OCI-LY1 (cell line): ENCODE measurements around the gene RECK.

ENCODE experiments used
- H2AFZ ChIP-seq: fragments of 200-600 bp; sonication (generic), shearing (Covaris generic); 2 replicates; pipeline ENCODE4 v1.6.0; 2014; ENCODE audit warnings: antibody characterized with exemption, mild to moderate bottlenecking, low read length
- H3F3A ChIP-seq: fragments of 200-600 bp; sonication (generic), shearing (Covaris generic); 2 replicates; pipeline ENCODE4 v1.6.0; 2014; ENCODE audit warnings: mild to moderate bottlenecking, antibody characterized with exemption, low read length, moderate library complexity; ENCODE audit not compliant: insufficient read depth
- H3K27ac ChIP-seq: fragments of 200-600 bp; sonication (generic); 2 replicates; pipeline ENCODE4 v1.5.1; 2014; ENCODE audit warnings: low read length, mixed run types, mild to moderate bottlenecking, low read depth; ENCODE audit not compliant: poor library complexity, severe bottlenecking
- H3K27me3 ChIP-seq: fragments of 200-600 bp; sonication (generic); 2 replicates; pipeline ENCODE4 v1.6.0; 2014; ENCODE audit warnings: antibody characterized with exemption, mild to moderate bottlenecking, low read length, moderate library complexity; ENCODE audit not compliant: insufficient read depth
- H3K36me3 ChIP-seq: fragments of 200-600 bp; sonication (generic); 2 replicates; pipeline ENCODE4 v1.6.1; 2014; ENCODE audit warnings: mild to moderate bottlenecking, antibody characterized with exemption, low read length, moderate library complexity, mixed read lengths; ENCODE audit not compliant: insufficient read depth
- H3K4me1 ChIP-seq: fragments of 200-600 bp; sonication (generic); 2 replicates; pipeline ENCODE4 v1.5.1; 2014; ENCODE audit warnings: mild to moderate bottlenecking, low read length, moderate library complexity; ENCODE audit not compliant: insufficient read depth, severe bottlenecking
- H3K4me2 ChIP-seq: fragments of 200-600 bp; sonication (generic), shearing (Covaris generic); 2 replicates; pipeline ENCODE4 v1.6.1; 2014; ENCODE audit warnings: low read length
- H3K4me3 ChIP-seq: fragments of 200-600 bp; sonication (generic); 2 replicates; pipeline ENCODE4 v1.5.1; 2014; ENCODE audit warnings: low read length, low read depth, mild to moderate bottlenecking, mixed read lengths; ENCODE audit not compliant: poor library complexity, severe bottlenecking
- H3K79me2 ChIP-seq: fragments of 200-600 bp; shearing (Covaris generic); 2 replicates; pipeline ENCODE4 v1.6.1; 2016; ENCODE audit warnings: mixed run types, low read length, mixed read lengths; ENCODE audit not compliant: insufficient read depth
- H3K9ac ChIP-seq: fragments of 200-600 bp; sonication (generic), shearing (Covaris generic); 2 replicates; pipeline ENCODE4 v1.6.1; 2014; ENCODE audit warnings: mild to moderate bottlenecking, low read length, mixed read lengths
- H3K9me2 ChIP-seq: fragments of 200-600 bp; sonication (generic), shearing (Covaris generic); 2 replicates; pipeline ENCODE4 v1.6.1; 2014; ENCODE audit warnings: low read depth, mild to moderate bottlenecking, low read length, mixed read lengths
- H3K9me3 ChIP-seq: fragments of 200-600 bp; shearing (Covaris generic); 2 replicates; pipeline ENCODE4 v1.6.1; 2014; ENCODE audit warnings: low read length, mixed read lengths
- H4K20me1 ChIP-seq: fragments of 200-600 bp; sonication (generic), shearing (Covaris generic); 2 replicates; pipeline ENCODE4 v1.6.0; 2016; ENCODE audit warnings: mild to moderate bottlenecking, low read length; ENCODE audit not compliant: insufficient read depth
- EZH2 ChIP-seq: fragments of 200-600 bp; sonication (generic), shearing (Covaris generic); IDR thresholded peaks from 2 replicates; pipeline ENCODE4 v1.8.0; 2017; ENCODE audit warnings: borderline replicate concordance, mixed run types, mild to moderate bottlenecking, antibody characterized with exemption, low read length, moderate library complexity, mixed read lengths
- TF ChIP-seq, protein P1 (sequence below): fragments of 200-600 bp; sonication (generic), shearing (Covaris generic); IDR thresholded peaks from 2 replicates; pipeline ENCODE4 v1.5.1; 2017; ENCODE audit warnings: mild to moderate bottlenecking, antibody characterized with exemption, low read length, moderate library complexity, mixed read lengths

Gene RECK

GRCh38 chr9:36074870-36075532 is 38.3 kb downstream of the RECK start:
- no peak overlapping the region for H3K4me2 ChIP-seq
- H3K4me1 ChIP-seq, result no peaks in the 10 kb centered on the region
- no peaks in the 10 kb centered on the region for H4K20me1 ChIP-seq
- no peaks in the 10 kb centered on the region for H3K27me3 ChIP-seq
- no peaks in the 10 kb centered on the region for H3K79me2 ChIP-seq
- no peaks in the 10 kb centered on the region for H3K9me2 ChIP-seq
- no peak overlapping the region for H3K4me3 ChIP-seq
- H2AFZ ChIP-seq, result no peak overlapping the region
- H3K9ac ChIP-seq, result no peak overlapping the region
- no peaks in the 10 kb centered on the region for H3K9me3 ChIP-seq
- TF ChIP-seq, protein P1, sequence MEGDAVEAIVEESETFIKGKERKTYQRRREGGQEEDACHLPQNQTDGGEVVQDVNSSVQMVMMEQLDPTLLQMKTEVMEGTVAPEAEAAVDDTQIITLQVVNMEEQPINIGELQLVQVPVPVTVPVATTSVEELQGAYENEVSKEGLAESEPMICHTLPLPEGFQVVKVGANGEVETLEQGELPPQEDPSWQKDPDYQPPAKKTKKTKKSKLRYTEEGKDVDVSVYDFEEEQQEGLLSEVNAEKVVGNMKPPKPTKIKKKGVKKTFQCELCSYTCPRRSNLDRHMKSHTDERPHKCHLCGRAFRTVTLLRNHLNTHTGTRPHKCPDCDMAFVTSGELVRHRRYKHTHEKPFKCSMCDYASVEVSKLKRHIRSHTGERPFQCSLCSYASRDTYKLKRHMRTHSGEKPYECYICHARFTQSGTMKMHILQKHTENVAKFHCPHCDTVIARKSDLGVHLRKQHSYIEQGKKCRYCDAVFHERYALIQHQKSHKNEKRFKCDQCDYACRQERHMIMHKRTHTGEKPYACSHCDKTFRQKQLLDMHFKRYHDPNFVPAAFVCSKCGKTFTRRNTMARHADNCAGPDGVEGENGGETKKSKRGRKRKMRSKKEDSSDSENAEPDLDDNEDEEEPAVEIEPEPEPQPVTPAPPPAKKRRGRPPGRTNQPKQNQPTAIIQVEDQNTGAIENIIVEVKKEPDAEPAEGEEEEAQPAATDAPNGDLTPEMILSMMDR, result no peak
- TF ChIP-seq EZH2, result no peak
- no peaks in the 10 kb centered on the region for H3K36me3 ChIP-seq
- no peak overlapping the region for H3K27ac ChIP-seq
- H3F3A ChIP-seq, result no peaks in the 10 kb centered on the region

DNA sequence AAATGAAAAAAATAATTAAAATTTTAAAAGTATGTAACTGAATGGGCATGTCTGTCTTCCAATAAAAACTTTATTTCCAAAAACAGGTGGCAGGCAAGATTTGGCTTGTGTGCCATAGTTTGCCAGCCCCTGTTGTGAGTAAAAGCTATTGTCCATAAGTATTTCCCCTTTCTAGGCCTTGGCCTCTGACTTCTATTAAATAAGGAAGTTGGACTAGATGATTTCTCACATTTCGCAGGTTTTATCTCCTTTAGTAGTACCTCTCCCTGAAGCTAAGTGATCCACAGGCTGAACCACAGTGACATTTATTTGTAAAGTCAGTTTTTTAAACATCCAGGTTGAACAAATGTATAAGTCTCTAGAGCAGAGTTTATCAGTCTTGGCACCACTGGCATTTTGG is 41.3 kb downstream of the RECK start:
- Histone ChIP-seq H3K27ac (no peak overlapping the region), H3K4me3 (no peak overlapping the region), H3K9ac (no peak overlapping the region), H3K9me3 (no peaks in the 10 kb centered on the region), H3K79me2 (no peaks in the 10 kb centered on the region), H2AFZ (no peak overlapping the region), H3K4me2 (no peak overlapping the region), H3K27me3 (no peaks in the 10 kb centered on the region), H3K4me1 (no peaks in the 10 kb centered on the region), H4K20me1 (no peaks in the 10 kb centered on the region), H3K36me3 (no peaks in the 10 kb centered on the region), H3F3A (no peaks in the 10 kb centered on the region), H3K9me2 (no peaks in the 10 kb centered on the region)
- TF ChIP-seq, protein P1, result no peak
- no peak for TF ChIP-seq EZH2

DNA sequence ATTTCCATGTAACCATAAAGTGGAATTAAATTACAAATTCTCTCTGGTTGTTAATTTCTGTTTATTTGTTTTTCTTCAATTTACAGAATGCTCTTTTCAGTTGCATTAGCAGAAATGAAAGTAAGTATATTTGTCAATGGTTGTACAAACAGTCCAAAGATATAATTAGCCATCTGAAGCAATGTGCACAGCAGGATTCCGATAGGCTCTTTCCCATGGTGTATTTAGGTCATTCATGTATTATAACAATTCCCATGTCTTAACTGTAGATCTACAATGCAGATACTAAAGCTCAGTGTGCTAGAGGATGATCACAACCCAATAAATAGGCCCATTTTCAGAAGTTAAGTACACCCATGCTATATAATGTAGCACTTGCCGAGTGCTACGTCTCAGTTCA is 43.8 kb downstream of the RECK start:
- no peak overlapping the region for H3K4me3 ChIP-seq
- H3K4me2 ChIP-seq, result no peak overlapping the region
- H2AFZ ChIP-seq, result no peak overlapping the region
- no peaks in the 10 kb centered on the region for H3K4me1 ChIP-seq
- H3K27me3 ChIP-seq, result no peaks in the 10 kb centered on the region
- H3F3A ChIP-seq, result no peaks in the 10 kb centered on the region
- H3K9me3 ChIP-seq, result no peaks in the 10 kb centered on the region
- H3K36me3 ChIP-seq, result no peaks in the 10 kb centered on the region
- no peak for TF ChIP-seq EZH2
- TF ChIP-seq, protein P1, result no peak
- H3K9ac ChIP-seq, result no peak overlapping the region
- H3K27ac ChIP-seq, result no peak overlapping the region
- H3K9me2 ChIP-seq, result no peaks in the 10 kb centered on the region
- no peaks in the 10 kb centered on the region for H3K79me2 ChIP-seq
- no peaks in the 10 kb centered on the region for H4K20me1 ChIP-seq
